Mucosa of descending colon (tissue), 3 donors: ENCODE measurements around the gene ANKRD13B. TPM values are rescaled to one million over a fixed set of nuclear protein-coding genes. Genes with fewer than 3 reads are reported as not detected.
A peak's percentile ranks its signal among the peaks of the same experiment; 100 is the strongest.

Experiments
- ATAC-seq: fragments of 200-7000 bp; cut with Tn5 transposase; one replicate; pipeline ENCODE4 v1.9.1; 2020; ENCODE audit warnings: mild to moderate bottlenecking, moderate library complexity
- DNase-seq, 3 donors: peaks; one replicate each; pipeline ENCODE4 v3.0.0-alpha.2; 2020
- H3K36me3 ChIP-seq: fragments of 200-600 bp; one replicate; pipeline ENCODE4 v1.8.0; 2021; ENCODE audit warnings: low read depth, mild to moderate bottlenecking
- H3K4me1 ChIP-seq: fragments of 200-600 bp; one replicate; pipeline ENCODE4 v1.8.0; 2021; ENCODE audit warnings: low read depth, mild to moderate bottlenecking
- H3K4me3 ChIP-seq: fragments of 200-600 bp; one replicate; pipeline ENCODE4 v1.8.0; 2021; ENCODE audit warnings: mild to moderate bottlenecking
- H3K9me3 ChIP-seq: fragments of 200-600 bp; one replicate; pipeline ENCODE4 v1.8.0; 2021; ENCODE audit warnings: mild to moderate bottlenecking
- CTCF ChIP-seq: fragments of 200-600 bp; IDR thresholded peaks from one replicate; pipeline ENCODE4 v1.8.0; 2022; ENCODE audit warnings: antibody characterized with exemption, mild to moderate bottlenecking
- intact Hi-C, 2 donors: fragments of 100-400 bp; cut with DNase I in 1 of 2; cut with micrococcal nuclease in 1 of 2; formaldehyde crosslinking; loops; one replicate each; pipeline versions ENCODE4 v1.11.0 to v1.11.1; 2022; cut with DNase I, micrococcal nuclease
- total RNA-seq, 3 donors: library from RNA; stranded (reverse); fragmentation: NEBNext Ultra II Directional in 2 of 3; extraction: Animal tissue kit (Norgen Biotek cat#: 25700) in 2 of 3; gene quantifications; one replicate each; pipeline versions ENCODE4 v1.2.1 to v1.2.4, GENCODE V29; 2021 to 2023
- donor health status: DM: no; HTN: no; CAD: no; lungs with moderate emphysema.
- donor health status: DM: no; HTN: no; CAD: no.
- donor health status: DM: no; HTN: yes; CAD: no.

Gene ANKRD13B
- total RNA-seq, 3 donors from 2014 or later: 2.2 to 11.2 (median 3.3) TPM

GRCh38 chr17:29591146-29591736 lies 1.7 kb upstream of the ANKRD13B start:
- peak; percentile 41 to 75 (median 64) for DNase-seq
- Histone ChIP-seq H3K9me3 (no peaks in the 10 kb centered on the region), H3K36me3 (no peaks in the 10 kb centered on the region), H3K4me3 (no peak overlapping the region), H3K4me1 (peaks cover 48% of the 10 kb centered on the region)
- ATAC-seq: no peak
- no peak for TF ChIP-seq CTCF
- intact Hi-C loops: no loop called here

DNA sequence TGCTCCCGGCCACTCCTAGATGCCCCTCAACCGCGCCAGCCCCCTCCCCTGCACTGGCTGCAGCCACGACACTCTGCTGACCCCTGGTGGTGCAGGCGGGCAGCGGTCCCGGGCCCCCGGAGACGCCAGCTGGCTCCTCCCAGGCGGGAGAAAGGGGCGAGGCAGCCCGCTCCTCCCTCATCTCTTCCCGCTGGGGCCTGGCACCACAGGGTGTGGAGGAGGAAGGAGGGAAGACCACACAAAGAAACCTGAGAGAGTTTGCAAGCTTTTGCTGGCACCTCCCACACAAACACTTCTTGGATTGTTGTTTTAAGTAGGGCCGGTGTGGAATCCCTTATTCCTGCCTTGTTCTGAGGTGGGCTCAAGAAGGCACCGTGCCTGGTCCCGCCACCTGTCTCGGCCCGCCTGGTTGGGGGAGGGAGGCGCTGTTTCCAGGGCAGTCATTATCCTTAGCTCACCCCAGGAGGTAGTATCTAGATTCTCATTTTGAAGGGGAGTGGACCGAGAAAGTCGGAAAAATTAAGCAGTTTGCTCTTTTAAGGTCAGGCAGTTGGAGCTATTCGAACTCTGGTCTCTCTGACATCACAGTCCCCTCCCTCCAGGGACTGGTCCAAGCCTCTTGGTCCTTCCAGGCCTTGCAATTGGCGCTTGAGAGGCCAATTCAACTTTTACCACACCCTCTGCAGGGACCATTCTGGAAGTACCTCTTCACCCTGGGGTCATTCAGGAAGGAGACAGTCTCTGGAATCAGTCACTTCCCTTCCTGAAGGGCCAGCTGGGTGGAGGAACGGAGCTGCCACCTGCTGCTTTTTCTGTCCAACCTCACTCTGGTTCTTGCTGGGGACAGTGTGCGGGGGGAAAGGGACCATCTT lies 959 bp upstream of the ANKRD13B start:
- no peak overlapping the region for H3K4me3 ChIP-seq
- TF ChIP-seq CTCF: peak; percentile 99
- DNase-seq (peak; percentile 93 to 96 (median 94)), ATAC-seq (peak; percentile 81)
- peaks cover 48% of the 10 kb centered on the region for H3K4me1 ChIP-seq
- H3K9me3 ChIP-seq: no peaks in the 10 kb centered on the region
- intact Hi-C loops: no loop called here
- H3K36me3 ChIP-seq: no peaks in the 10 kb centered on the region

DNA sequence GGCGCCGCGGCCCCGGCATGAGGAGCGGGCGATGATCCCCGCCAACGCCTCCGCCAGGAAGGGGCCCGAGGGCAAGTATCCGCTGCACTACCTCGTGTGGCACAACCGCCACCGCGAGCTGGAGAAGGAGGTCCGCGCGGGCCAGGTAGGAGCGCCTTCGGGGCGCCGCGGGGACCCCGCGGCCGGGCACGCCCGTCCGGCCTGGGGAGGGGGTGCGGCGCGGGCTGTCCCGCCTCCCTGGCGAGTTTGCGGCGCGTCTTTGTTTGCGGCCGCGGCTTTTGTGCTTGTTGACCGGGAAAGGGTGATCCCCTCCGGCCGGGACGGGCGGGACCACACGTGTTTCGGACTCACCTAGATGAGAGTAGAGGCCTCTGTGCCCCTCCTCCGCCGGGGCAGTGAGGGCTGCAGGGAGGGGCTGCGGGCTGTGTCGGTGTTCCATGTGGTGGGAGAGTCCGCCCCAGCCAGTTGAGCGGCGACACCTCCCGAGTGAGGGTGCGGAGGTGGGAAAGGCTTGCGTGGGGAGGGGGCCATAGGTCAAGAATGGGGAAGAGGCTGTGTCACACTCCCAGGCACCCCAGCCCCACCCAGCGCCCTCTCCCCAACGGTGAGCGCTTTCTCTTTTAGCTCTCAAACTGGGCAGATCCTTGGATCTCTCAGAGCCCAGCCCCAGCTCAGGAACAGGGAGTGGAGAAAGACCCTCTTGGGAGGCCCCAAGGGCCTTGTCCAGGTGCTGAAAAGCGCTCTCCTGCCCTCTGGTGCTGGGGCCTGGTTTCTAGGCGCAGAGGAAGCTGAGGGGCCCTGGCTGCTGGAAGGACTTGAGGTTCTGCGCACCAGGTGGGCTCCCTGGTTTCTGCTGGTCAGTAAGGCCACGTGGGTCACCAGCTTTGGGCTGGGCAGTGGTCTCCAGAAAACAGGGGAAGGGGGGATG lies 923 bp downstream of the ANKRD13B start:
- H3K4me1 ChIP-seq: peaks cover 39% of the 10 kb centered on the region
- no peak overlapping the region for H3K4me3 ChIP-seq
- no peaks in the 10 kb centered on the region for H3K9me3 ChIP-seq
- intact Hi-C loops: no loop called here
- no peak for TF ChIP-seq CTCF
- no peaks in the 10 kb centered on the region for H3K36me3 ChIP-seq
- DNase-seq: peak in 2 of 3 donors; percentile 52 to 62
- ATAC-seq: no peak

DNA sequence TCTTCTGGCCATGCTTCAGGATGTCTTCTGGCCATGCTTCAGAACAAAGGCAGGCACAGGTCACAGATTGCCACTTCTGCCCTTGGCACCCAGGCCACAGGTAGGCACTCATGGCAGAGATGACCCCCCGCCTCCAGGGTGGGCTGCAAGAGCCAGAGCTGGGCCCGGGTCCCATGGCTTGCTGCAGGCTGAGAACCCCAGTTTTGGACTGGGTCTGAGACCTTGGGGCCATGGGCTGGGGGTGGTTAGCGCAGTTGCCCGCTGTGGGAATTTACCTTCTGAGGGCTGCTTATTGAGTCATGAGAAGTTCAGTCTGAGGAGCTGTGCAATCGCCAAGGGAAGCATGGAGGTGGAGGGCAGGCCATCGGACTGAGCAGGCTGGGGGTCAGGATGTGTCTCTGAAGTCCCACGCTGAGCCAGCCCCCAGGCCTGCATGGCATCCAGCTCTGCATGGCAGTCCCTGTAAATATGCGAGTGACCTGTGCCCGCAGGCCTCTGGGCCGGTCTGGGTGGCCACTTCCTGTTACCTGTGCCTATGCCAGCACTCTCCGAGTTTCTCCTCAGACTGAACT lies 1.7 kb downstream of the ANKRD13B start:
- intact Hi-C loops: no loop called here
- Histone ChIP-seq H3K9me3 (no peaks in the 10 kb centered on the region), H3K4me1 (peaks cover 39% of the 10 kb centered on the region), H3K4me3 (no peak overlapping the region), H3K36me3 (no peaks in the 10 kb centered on the region)
- no peak for TF ChIP-seq CTCF
- ATAC-seq (no peak), DNase-seq (peak in 2 of 3 donors; percentile 42 to 54)
